Naive thymus-derived CD4-positive, alpha-beta T cell (primary cell): ENCODE results near the gene DQX1. TPM values are rescaled to one million over a fixed set of nuclear protein-coding genes. Genes with fewer than 3 reads are reported as not detected.

ENCODE experiments used
- ATAC-seq: fragments of 150-1000 bp; cut with Tn5 transposase; 2 replicates; pipeline ENCODE4 v1.10.0; 2021; ENCODE audit warnings: mild to moderate bottlenecking, moderate library complexity
- CTCF ChIA-PET: fragments of 350-600 bp; sonication (Branson Sonifier 250); formaldehyde crosslinking; loops from one replicate; lab custom pipeline; 2021; ENCODE audit warnings: antibody characterized with exemption; lab: Charles Lee
- POLR2A ChIA-PET: fragments of 350-600 bp; sonication (Branson Sonifier 250); formaldehyde crosslinking; loops from one replicate; lab custom pipeline; 2021; ENCODE audit warnings: antibody characterized with exemption, inconsistent platforms; lab: Charles Lee
- DNase-seq, 9 donors: peaks; one replicate each; pipeline versions ENCODE4 v3.0.0 to v3.0.0-alpha.2; 2020 to 2022; ENCODE audit warnings: mixed read lengths in 1 of 9
- H3K27ac ChIP-seq: one replicate; pipeline ENCODE4 v1.7.0; 2013; ENCODE audit warnings: mild to moderate bottlenecking, low read depth, low read length, moderate library complexity
- H3K27me3 ChIP-seq, 2 donors: one replicate each; pipeline ENCODE4 v1.7.0; 2013; ENCODE audit warnings: low read length in 2 of 2, mild to moderate bottlenecking in 2 of 2, moderate library complexity in 2 of 2; ENCODE audit not compliant: control insufficient read depth in 2 of 2, insufficient read depth in 2 of 2
- H3K36me3 ChIP-seq, 3 experiments: 1 replicate in 2 of 3; 2 replicates in 1 of 3; pipeline ENCODE4 v1.7.0; 2013; ENCODE audit warnings: low read length in 3 of 3, mild to moderate bottlenecking in 3 of 3, moderate library complexity in 1 of 3; ENCODE audit not compliant: insufficient read depth in 3 of 3, control insufficient read depth in 2 of 3
- H3K4me1 ChIP-seq, 2 donors: one replicate each; pipeline ENCODE4 v1.7.0; 2013; ENCODE audit warnings: low read length in 2 of 2, mild to moderate bottlenecking in 2 of 2, moderate library complexity in 1 of 2; ENCODE audit not compliant: control insufficient read depth in 2 of 2, insufficient read depth in 2 of 2
- H3K4me3 ChIP-seq: 2 replicates; pipeline ENCODE4 v1.7.0; 2013; ENCODE audit warnings: mild to moderate bottlenecking, low read length
- H3K9me3 ChIP-seq, 3 experiments: 1 replicate in 2 of 3; 2 replicates in 1 of 3; pipeline ENCODE4 v1.7.0; 2013; ENCODE audit warnings: low read length in 3 of 3; ENCODE audit not compliant: control insufficient read depth in 2 of 3
- H3K27ac Mint-ChIP-seq, 9 donors: one replicate each; pipeline ENCODE4 v1.8.0; 2020 to 2022; ENCODE audit warnings: mixed read lengths in 9 of 9, mild to moderate bottlenecking in 8 of 9, moderate library complexity in 5 of 9, inconsistent platforms in 2 of 9
- H3K27me3 Mint-ChIP-seq, 5 donors: one replicate each; pipeline ENCODE4 v1.8.0; 2021 to 2022; ENCODE audit warnings: mixed read lengths in 5 of 5, mild to moderate bottlenecking in 1 of 5
- H3K36me3 Mint-ChIP-seq, 5 donors: one replicate each; pipeline ENCODE4 v1.8.0; 2020 to 2022; ENCODE audit warnings: mixed read lengths in 5 of 5, mild to moderate bottlenecking in 3 of 5, inconsistent platforms in 1 of 5
- H3K4me1 Mint-ChIP-seq, 7 donors: one replicate each; pipeline ENCODE4 v1.8.0; 2020 to 2022; ENCODE audit warnings: mixed read lengths in 7 of 7, mild to moderate bottlenecking in 3 of 7, inconsistent platforms in 1 of 7
- H3K4me3 Mint-ChIP-seq, 10 donors: one replicate each; pipeline ENCODE4 v1.8.0; 2020 to 2022; ENCODE audit warnings: mild to moderate bottlenecking in 10 of 10, mixed read lengths in 10 of 10, moderate library complexity in 6 of 10, inconsistent platforms in 2 of 10
- H3K9me3 Mint-ChIP-seq, 11 donors: one replicate each; pipeline ENCODE4 v1.8.0; 2020 to 2022; ENCODE audit warnings: mixed read lengths in 11 of 11, mild to moderate bottlenecking in 4 of 11, inconsistent platforms in 1 of 11, moderate library complexity in 1 of 11
- intact Hi-C, 2 donors: fragments of 100-400 bp; cut with micrococcal nuclease; formaldehyde crosslinking; loops; one replicate each; pipeline ENCODE4 v1.15.1; 2023
- polyA plus RNA-seq, 2 donors: library from polyadenylated mRNA; unstranded; fragments of 300-500 nt; fragmentation: Illumina TruSeq; gene quantifications; one replicate each; pipeline ENCODE4 v1.2.3, GENCODE V29; 2021
- total RNA-seq, 6 experiments: library from RNA in 5 of 6; stranded (reverse) in 5 of 6; gene quantifications; 1 replicate in 5 of 6; 2 replicates in 1 of 6; pipeline ENCODE4 v1.2.3 and lab custom pipeline; 2021 to 2026

The DQX1 gene
- total and polyA plus RNA-seq, 7 experiments from 2014 or later: 0.13 to 0.95 (median 0.59) TPM; not detected in 2

DNA sequence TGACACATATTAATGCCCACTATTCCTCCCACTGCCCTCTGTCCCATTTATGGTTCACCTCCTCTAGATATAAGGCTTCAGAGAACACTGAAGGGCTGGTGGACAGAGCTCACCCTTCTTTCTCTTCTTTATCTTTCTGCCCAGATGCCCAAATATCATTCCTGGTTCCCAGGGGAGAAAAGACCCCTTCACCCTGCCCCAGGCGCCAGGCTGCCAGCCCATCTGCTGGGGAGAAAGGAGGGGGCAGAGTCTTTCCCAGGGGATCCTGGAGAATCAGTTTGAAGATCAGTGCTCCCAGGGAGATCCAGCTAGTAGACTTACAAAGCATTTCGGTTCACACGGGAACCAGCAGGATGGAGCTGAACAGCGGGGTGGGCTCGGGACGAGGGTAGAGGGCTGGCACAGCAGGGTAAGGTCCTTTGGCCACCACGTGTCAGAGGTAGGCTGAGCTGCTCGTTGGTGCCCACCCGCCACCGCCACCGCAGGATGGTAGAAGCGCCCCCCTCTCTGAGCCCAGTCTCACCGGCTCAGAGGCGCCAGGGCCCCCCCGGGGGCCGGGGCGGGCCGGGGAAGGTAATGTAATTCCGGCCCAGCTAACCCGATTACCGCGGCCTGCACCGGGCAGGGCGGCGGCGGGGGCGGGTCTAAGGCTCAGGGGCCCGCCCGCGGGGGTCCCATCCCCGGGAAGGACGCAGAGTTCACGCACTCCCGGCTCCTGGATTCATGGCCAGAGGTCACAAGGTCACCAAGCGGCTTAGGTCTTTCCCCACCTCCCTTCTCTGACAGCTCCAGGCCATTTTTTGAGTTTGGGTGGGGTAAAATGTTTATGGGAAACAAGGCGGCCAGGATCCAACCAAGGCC is 13.1 kb downstream of the DQX1 start:
- POLR2A ChIA-PET: interaction anchor here (1.3 to 2.0 kb wide), 3 partner anchors 10 to 55 kb away, joined by 3 to 6 read pairs (median 5); partner anchors contain the start of genes AUP1, HTRA2 and WBP1
- ATAC-seq (no peak), DNase-seq (no peak)
- peaks cover 0 to 11% (median 0%) of the 10 kb centered on the region in 5 donors for H3K36me3 Mint-ChIP-seq
- peak overlapping the region in 3 of 9 donors; percentile 14 to 58 (median 27) for H3K27ac Mint-ChIP-seq
- peak overlapping the region in 6 of 10 donors; percentile 20 to 55 (median 40) for H3K4me3 Mint-ChIP-seq
- no peak overlapping the region for H3K4me3 ChIP-seq
- no peaks in the 10 kb centered on the region for H3K36me3 ChIP-seq
- peaks cover 40 to 74% (median 54%) of the 10 kb centered on the region in 5 donors for H3K27me3 Mint-ChIP-seq
- intact Hi-C loops: no loop called here
- peaks cover 14 to 32% of the 10 kb centered on the region in 2 donors for H3K4me1 ChIP-seq
- H3K9me3 Mint-ChIP-seq: peaks cover 0 to 6% (median 0%) of the 10 kb centered on the region in 11 donors
- H3K4me1 Mint-ChIP-seq: peaks cover 17 to 44% (median 30%) of the 10 kb centered on the region in 7 donors
- CTCF ChIA-PET: interaction anchor here (1.1 kb wide), 1 partner anchor 30 kb away, joined by 3 read pairs; the partner anchor contains the start of genes CCDC142 and TTC31
- H3K27ac ChIP-seq: no peak overlapping the region
- peaks cover 12 to 33% of the 10 kb centered on the region in 2 donors for H3K27me3 ChIP-seq
- no peaks in the 10 kb centered on the region for H3K9me3 ChIP-seq

DNA sequence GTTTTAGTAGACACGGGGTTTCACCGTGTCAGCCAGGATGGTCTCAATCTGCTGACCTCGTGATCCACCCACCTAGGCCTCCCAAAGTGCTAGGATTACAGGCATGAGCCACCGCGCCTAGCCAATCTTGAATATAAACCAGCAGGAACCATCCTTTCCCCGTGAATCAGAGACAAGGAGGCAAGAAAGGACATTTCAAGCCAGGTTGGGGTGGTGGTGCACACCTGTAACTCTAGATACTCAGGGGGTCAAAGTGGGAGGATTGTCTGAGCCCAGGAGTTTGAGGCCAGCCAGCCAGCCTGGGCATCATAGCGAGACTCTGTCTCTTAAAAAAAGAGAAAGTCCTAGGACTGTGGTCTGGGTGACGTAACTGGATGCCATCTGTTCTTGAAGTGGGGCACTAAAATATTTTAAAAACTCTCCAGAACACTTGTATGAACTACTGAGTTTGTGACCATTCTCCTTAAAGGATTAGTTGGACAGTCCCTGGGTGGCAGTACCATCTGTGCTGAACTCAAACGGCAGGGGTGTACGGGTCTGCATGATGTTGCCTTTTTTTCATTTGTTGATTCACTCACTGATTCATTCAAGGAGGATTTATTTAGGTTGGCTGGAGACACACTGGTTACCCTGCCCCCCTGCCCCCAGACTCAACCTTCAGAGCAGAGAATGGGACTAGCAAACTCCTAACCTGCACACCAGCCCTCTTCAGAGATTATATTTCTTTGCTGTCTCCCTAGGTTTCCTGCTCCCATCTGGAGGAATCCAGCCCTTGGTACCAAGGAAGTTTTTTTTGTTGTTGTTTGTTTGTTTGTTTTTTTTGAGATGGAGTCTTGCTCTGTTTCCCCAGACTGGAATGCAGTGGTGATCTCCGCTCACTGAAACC is 14.7 kb downstream of the DQX1 start:
- peaks cover 25 to 47% (median 36%) of the 10 kb centered on the region in 7 donors for H3K4me1 Mint-ChIP-seq
- H3K27ac ChIP-seq: no peak overlapping the region
- H3K4me3 Mint-ChIP-seq: peak overlapping the region in 1 of 10 donors; percentile 5
- ChIA-PET POLR2A (interaction anchor here (4.6 to 5.0 kb wide), 2 partner anchors 18 to 29 kb away, joined by 22 to 33 read pairs; partner anchors contain the start of genes AUP1, CCDC142, HTRA2 and TTC31), CTCF (interaction anchor here (1.5 kb wide), 1 partner anchor 19 kb away, joined by 6 read pairs; the partner anchor contains the start of genes AUP1 and HTRA2)
- H3K9me3 ChIP-seq: no peaks in the 10 kb centered on the region
- H3K36me3 ChIP-seq: peaks cover 0 to 4% (median 0%) of the 10 kb centered on the region in 3 experiments
- peaks cover 21 to 33% of the 10 kb centered on the region in 2 donors for H3K4me1 ChIP-seq
- intact Hi-C loops: no loop called here
- H3K27me3 ChIP-seq: peaks cover 6 to 27% of the 10 kb centered on the region in 2 donors
- H3K27me3 Mint-ChIP-seq: peaks cover 28 to 61% (median 46%) of the 10 kb centered on the region in 5 donors
- DNase-seq (no peak), ATAC-seq (no peak)
- peaks cover 0 to 6% (median 0%) of the 10 kb centered on the region in 11 donors for H3K9me3 Mint-ChIP-seq
- H3K4me3 ChIP-seq: no peak overlapping the region
- H3K27ac Mint-ChIP-seq: peak overlapping the region in 1 of 9 donors; percentile 30
- peaks cover 4 to 12% (median 9%) of the 10 kb centered on the region in 5 donors for H3K36me3 Mint-ChIP-seq

DNA sequence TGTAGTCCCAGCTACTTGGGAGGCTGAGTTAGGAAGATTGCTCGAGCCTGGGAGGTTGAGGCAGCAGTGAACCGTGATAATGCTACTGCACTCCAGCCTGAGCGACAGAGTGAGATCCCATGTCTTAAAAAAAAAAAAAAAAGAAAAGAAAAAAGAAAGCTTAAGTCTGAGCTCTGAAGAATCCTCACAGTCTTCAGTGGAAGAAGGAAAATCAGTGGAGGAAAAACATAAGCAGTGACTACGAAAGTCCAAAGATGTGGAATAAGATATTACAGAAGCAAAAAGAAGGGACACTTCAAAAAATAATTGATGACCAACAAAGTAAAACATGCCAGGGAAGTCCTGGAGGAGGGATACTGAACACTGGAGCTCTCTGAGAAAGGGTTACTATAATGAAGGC is 15.8 kb downstream of the DQX1 start:
- peaks cover 23 to 49% (median 37%) of the 10 kb centered on the region in 7 donors for H3K4me1 Mint-ChIP-seq
- Histone ChIP-seq H3K27ac (no peak overlapping the region), H3K36me3 (peaks cover 0 to 11% (median 4%) of the 10 kb centered on the region in 3 experiments), H3K27me3 (peaks cover 5 to 23% of the 10 kb centered on the region in 2 donors), H3K4me1 (peaks cover 17 to 34% of the 10 kb centered on the region in 2 donors), H3K9me3 (no peaks in the 10 kb centered on the region), H3K4me3 (no peak overlapping the region)
- CTCF ChIA-PET: interaction anchor here (1.5 kb wide), 1 partner anchor 20 kb away, joined by 6 read pairs; the partner anchor contains the start of genes AUP1 and HTRA2
- H3K4me3 Mint-ChIP-seq: no peak overlapping the region
- POLR2A ChIA-PET: interaction anchor here (1.7 to 5.0 kb wide), 4 partner anchors 12 to 52 kb away, joined by 7 to 33 read pairs (median 22); partner anchors contain the start of genes AUP1, CCDC142, HTRA2 and TTC31
- peaks cover 29 to 53% (median 42%) of the 10 kb centered on the region in 5 donors for H3K27me3 Mint-ChIP-seq
- H3K36me3 Mint-ChIP-seq: peaks cover 4 to 19% (median 15%) of the 10 kb centered on the region in 5 donors
- H3K27ac Mint-ChIP-seq: no peak overlapping the region
- no peak for DNase-seq
- H3K9me3 Mint-ChIP-seq: peaks cover 0 to 6% (median 0%) of the 10 kb centered on the region in 11 donors
- intact Hi-C loops: no loop called here
- ATAC-seq: no peak

DNA sequence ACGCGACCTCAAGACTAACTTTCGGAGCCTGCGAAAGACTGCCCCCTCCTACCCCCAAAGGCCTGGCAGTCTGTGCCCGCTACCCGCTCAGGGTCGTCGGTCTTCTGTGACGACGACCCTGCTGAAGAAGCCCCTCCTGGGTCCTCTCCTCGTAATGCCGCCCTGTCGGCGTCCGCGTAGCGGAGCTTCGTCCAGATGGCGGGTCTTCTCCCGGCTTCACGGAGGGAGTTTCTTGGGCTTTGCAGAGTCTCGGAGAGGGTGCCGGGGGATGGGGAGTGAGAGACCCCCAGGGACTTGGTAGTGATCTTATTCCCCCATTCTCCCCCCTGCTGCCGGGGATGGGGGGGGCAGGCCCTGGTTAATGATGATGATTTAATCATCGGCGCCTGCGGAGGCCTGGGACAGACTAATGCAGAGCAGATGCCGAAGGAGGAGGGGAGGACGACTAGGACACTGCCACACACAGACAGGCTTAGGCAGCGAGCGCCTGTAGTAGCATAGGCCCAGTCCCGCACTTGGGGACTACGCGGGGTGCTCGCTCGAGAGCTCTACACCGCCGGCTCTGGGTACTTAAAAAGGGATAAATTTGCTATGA is 18.0 kb downstream of the DQX1 start:
- Histone ChIP-seq H3K4me1 (peaks cover 16 to 22% of the 10 kb centered on the region in 2 donors), H3K27ac (peak overlapping the region; percentile 94), H3K27me3 (peaks cover 0 to 15% of the 10 kb centered on the region in 2 donors), H3K9me3 (no peaks in the 10 kb centered on the region), H3K4me3 (peak overlapping the region; percentile 96), H3K36me3 (peaks cover 0 to 20% (median 5%) of the 10 kb centered on the region in 3 experiments)
- Mint-ChIP-seq H3K36me3 (peaks cover 16 to 33% (median 25%) of the 10 kb centered on the region in 5 donors), H3K9me3 (peaks cover 0 to 6% (median 0%) of the 10 kb centered on the region in 11 donors), H3K4me3 (peak overlapping the region; percentile 95 to 100 (median 99)), H3K4me1 (peaks cover 34 to 62% (median 51%) of the 10 kb centered on the region in 7 donors), H3K27me3 (peaks cover 47 to 58% (median 50%) of the 10 kb centered on the region in 5 donors), H3K27ac (peak overlapping the region; percentile 97 to 100 (median 100))
- ATAC-seq: no peak
- ChIA-PET CTCF (interaction anchor here (0.5 to 1.5 kb wide), 3 partner anchors 24 to 29 kb away, joined by 3 to 4 read pairs (median 4); partner anchors contain the start of genes CCDC142 and TTC31), POLR2A (interaction anchor here (0.9 to 5.0 kb wide), 12 partner anchors 9 to 50 kb away, joined by 3 to 33 read pairs (median 5); partner anchors contain the start of genes AUP1, CCDC142, HTRA2 and LBX2)
- DNase-seq: peak in 1 of 9 donors; percentile 29
- intact Hi-C loops: loop anchor here (1.0 to 10.0 kb wide), 13 partner anchors 8 to 450 kb away; partner anchors contain the start of genes AUP1 (in 2 of the 2), DOK1 (in 2 of the 2), HTRA2 (in 2 of the 2) and TTC31 (in 2 of the 2)
